Measurements from ENCODE around the gene CD101. TPM values are rescaled to one million over a fixed set of nuclear protein-coding genes. Genes with fewer than 3 reads are reported as not detected.

CD101 gene
- total RNA-seq, 3 donors from 2014 or later (not counting 1 experiment from before 2014, with no cell fraction given) = 0.82 to 3.1 (median 2.5) TPM

- no peaks in the 10 kb centered on the region for H3K4me1 Mint-ChIP-seq
- ATAC-seq (no peak), DNase-seq (no peak)
- H3K4me3 Mint-ChIP-seq = no peak overlapping the region
- no peak overlapping the region for H3K27ac Mint-ChIP-seq
- Histone ChIP-seq H3K27ac (ENCODE audit: low read length) (no peak overlapping the region), H3K4me3 (ENCODE audit: low read length) (no peak overlapping the region), H3K9me3 (ENCODE audit: control insufficient read depth, insufficient read depth, low read length) (no peaks in the 10 kb centered on the region), H3K4me1 (ENCODE audit: control insufficient read depth, insufficient read depth, low read length) (no peaks in the 10 kb centered on the region), H3K27me3 (ENCODE audit: control insufficient read depth, insufficient read depth, low read length) (no peaks in the 10 kb centered on the region), H3K36me3 (ENCODE audit: control insufficient read depth, insufficient read depth, low read length) (no peaks in the 10 kb centered on the region)
- no peaks in the 10 kb centered on the region for H3K27me3 Mint-ChIP-seq (ENCODE audit: low read depth in 2 of 2)
- intact Hi-C loops (cut with micrococcal nuclease) = no loop called here
- WGBS (ENCODE audit: insufficient coverage) = 86% methylated on average over 7 of the region's 7 CpGs
- no peak for TF ChIP-seq CTCF (IDR thresholded peaks at IDR 0.05)
- no peaks in the 10 kb centered on the region for H3K9me3 Mint-ChIP-seq
- H3K36me3 Mint-ChIP-seq = no peaks in the 10 kb centered on the region
Observed at GRCh38 chr1:117033772-117034171, 32.2 kb downstream of the CD101 start.

GRCh38 chr1:117034791-117035290 is 33.3 kb downstream of the CD101 start:
- ATAC-seq (no peak), DNase-seq (no peak)
- no peak for TF ChIP-seq CTCF (IDR thresholded peaks at IDR 0.05)
- no peaks in the 10 kb centered on the region for H3K9me3 Mint-ChIP-seq
- H3K27me3 Mint-ChIP-seq (ENCODE audit: low read depth in 2 of 2) = no peaks in the 10 kb centered on the region
- no peaks in the 10 kb centered on the region for H3K36me3 Mint-ChIP-seq
- Histone ChIP-seq H3K27ac (ENCODE audit: low read length) (no peak overlapping the region), H3K27me3 (ENCODE audit: control insufficient read depth, insufficient read depth, low read length) (no peaks in the 10 kb centered on the region), H3K4me3 (ENCODE audit: low read length) (no peak overlapping the region), H3K4me1 (ENCODE audit: control insufficient read depth, insufficient read depth, low read length) (no peaks in the 10 kb centered on the region), H3K36me3 (ENCODE audit: control insufficient read depth, insufficient read depth, low read length) (no peaks in the 10 kb centered on the region), H3K9me3 (ENCODE audit: control insufficient read depth, insufficient read depth, low read length) (no peaks in the 10 kb centered on the region)
- no peak overlapping the region for H3K4me3 Mint-ChIP-seq
- H3K27ac Mint-ChIP-seq = no peak overlapping the region
- intact Hi-C loops (cut with micrococcal nuclease) = no loop called here
- 94% methylated on average over 6 of the region's 7 CpGs for WGBS (ENCODE audit: insufficient coverage)
- H3K4me1 Mint-ChIP-seq = no peaks in the 10 kb centered on the region

- WGBS (ENCODE audit: insufficient coverage) = 77% methylated on average over 6 of the region's 6 CpGs
- Mint-ChIP-seq H3K9me3 (no peaks in the 10 kb centered on the region), H3K27ac (no peak overlapping the region), H3K36me3 (no peaks in the 10 kb centered on the region), H3K4me1 (no peaks in the 10 kb centered on the region), H3K4me3 (no peak overlapping the region), H3K27me3 (ENCODE audit: low read depth in 2 of 2) (no peaks in the 10 kb centered on the region)
- H3K27ac ChIP-seq (ENCODE audit: low read length) = no peak overlapping the region
- TF ChIP-seq CTCF (IDR thresholded peaks at IDR 0.05) = no peak
- no peaks in the 10 kb centered on the region for H3K9me3 ChIP-seq (ENCODE audit: control insufficient read depth, insufficient read depth, low read length)
- H3K4me3 ChIP-seq (ENCODE audit: low read length) = no peak overlapping the region
- no peak for ATAC-seq
- intact Hi-C loops (cut with micrococcal nuclease) = no loop called here
- H3K36me3 ChIP-seq (ENCODE audit: control insufficient read depth, insufficient read depth, low read length) = no peaks in the 10 kb centered on the region
- DNase-seq = no peak
- no peaks in the 10 kb centered on the region for H3K27me3 ChIP-seq (ENCODE audit: control insufficient read depth, insufficient read depth, low read length)
- H3K4me1 ChIP-seq (ENCODE audit: control insufficient read depth, insufficient read depth, low read length) = no peaks in the 10 kb centered on the region
Observed at GRCh38 chr1:117036018-117036461, 34.5 kb downstream of the CD101 start.

- H3K4me3 ChIP-seq (ENCODE audit: low read length) = no peak overlapping the region
- 100% methylated on average over 1 of the region's 1 CpG for WGBS (ENCODE audit: insufficient coverage)
- Mint-ChIP-seq H3K9me3 (no peaks in the 10 kb centered on the region), H3K4me1 (no peaks in the 10 kb centered on the region), H3K4me3 (no peak overlapping the region), H3K27ac (no peak overlapping the region), H3K36me3 (no peaks in the 10 kb centered on the region), H3K27me3 (ENCODE audit: low read depth in 2 of 2) (no peaks in the 10 kb centered on the region)
- intact Hi-C loops (cut with micrococcal nuclease) = no loop called here
- no peaks in the 10 kb centered on the region for H3K36me3 ChIP-seq (ENCODE audit: control insufficient read depth, insufficient read depth, low read length)
- no peak for ATAC-seq
- H3K27ac ChIP-seq (ENCODE audit: low read length) = no peak overlapping the region
- H3K27me3 ChIP-seq (ENCODE audit: control insufficient read depth, insufficient read depth, low read length) = no peaks in the 10 kb centered on the region
- H3K9me3 ChIP-seq (ENCODE audit: control insufficient read depth, insufficient read depth, low read length) = no peaks in the 10 kb centered on the region
- no peaks in the 10 kb centered on the region for H3K4me1 ChIP-seq (ENCODE audit: control insufficient read depth, insufficient read depth, low read length)
- no peak for DNase-seq
- no peak for TF ChIP-seq CTCF (IDR thresholded peaks at IDR 0.05)
Observed at GRCh38 chr1:117037802-117038201, 36.2 kb downstream of the CD101 start.
